GM12878 (cell line): ENCODE results near the gene RGSL1. TPM values are rescaled to one million over a fixed set of nuclear protein-coding genes. Genes with fewer than 3 reads are reported as not detected.

Experiments
- ATF2 ChIP-seq: IDR thresholded peaks from 2 replicates; pipeline ENCODE4 v1.6.1; 2012; ENCODE audit warnings: low read length, inconsistent platforms
- BCL11A ChIP-seq: IDR thresholded peaks from 2 replicates; pipeline ENCODE4 v1.6.1; 2011; ENCODE audit warnings: low read depth, low read length
- CBX3 ChIP-seq: fragments of 200-600 bp; sonication (generic); IDR thresholded peaks from 2 replicates; pipeline ENCODE4 v1.6.1; 2016; ENCODE audit warnings: low read depth, borderline replicate concordance
- CREM ChIP-seq: IDR thresholded peaks from 2 replicates; pipeline ENCODE4 v1.6.1; 2014; ENCODE audit warnings: antibody characterized with exemption, low read depth
- GABPA ChIP-seq: IDR thresholded peaks from 2 replicates; pipeline ENCODE4 v1.6.1; 2014; ENCODE audit warnings: antibody characterized with exemption, low read depth, mild to moderate bottlenecking, inconsistent platforms
- HSF1 ChIP-seq: fragments of 150-350 bp; IDR thresholded peaks from 2 replicates; pipeline ENCODE4 v1.6.1; 2014; ENCODE audit warnings: mild to moderate bottlenecking, low read depth, low read length
- LARP7 ChIP-seq: fragments of 450-650 bp; IDR thresholded peaks from 2 replicates; pipeline ENCODE4 v1.6.1; 2017; ENCODE audit warnings: mild to moderate bottlenecking
- MEF2B ChIP-seq: fragments of 450-650 bp; IDR thresholded peaks from 2 replicates; pipeline ENCODE4 v1.6.1; 2018; ENCODE audit warnings: mild to moderate bottlenecking, moderate library complexity; ENCODE audit not compliant: partially characterized antibody, poor library complexity, severe bottlenecking
- MYB ChIP-seq: fragments of 150-350 bp; IDR thresholded peaks from 2 replicates; pipeline ENCODE4 v1.6.1; 2014; ENCODE audit warnings: mild to moderate bottlenecking, low read depth, low read length, borderline replicate concordance
- NFXL1 ChIP-seq: fragments of 450-650 bp; IDR thresholded peaks from 2 replicates; pipeline ENCODE4 v1.6.1; 2017; ENCODE audit warnings: antibody characterized with exemption, mild to moderate bottlenecking, borderline replicate concordance
- NR2C1 ChIP-seq: fragments of 450-650 bp; IDR thresholded peaks from 2 replicates; pipeline ENCODE4 v1.6.1; 2017; ENCODE audit warnings: antibody characterized with exemption, mild to moderate bottlenecking, moderate library complexity
- NR2F1 ChIP-seq: fragments of 450-650 bp; conservative IDR thresholded peaks from 2 replicates; pipeline ENCODE4 v1.6.1; 2017; ENCODE audit warnings: mild to moderate bottlenecking
- PAX8 ChIP-seq: fragments of 450-650 bp; IDR thresholded peaks from 2 replicates; pipeline ENCODE4 v1.6.1; 2017; ENCODE audit warnings: mild to moderate bottlenecking, moderate library complexity
- RAD21 ChIP-seq: IDR thresholded peaks from 2 replicates; pipeline ENCODE4 v1.6.1; 2011; ENCODE audit warnings: mild to moderate bottlenecking, low read depth, low read length, moderate library complexity; ENCODE audit not compliant: insufficient read depth
- RELB ChIP-seq: fragments of 450-650 bp; IDR thresholded peaks from 2 replicates; pipeline ENCODE4 v1.6.1; 2017; ENCODE audit warnings: low read depth, mild to moderate bottlenecking, moderate library complexity
- SIX5 ChIP-seq: IDR thresholded peaks from 2 replicates; pipeline ENCODE4 v1.6.1; 2011; ENCODE audit warnings: mild to moderate bottlenecking, low read depth, low read length, moderate library complexity; ENCODE audit not compliant: severe bottlenecking
- SMC3 ChIP-seq: IDR thresholded peaks from 2 replicates; pipeline ENCODE4 v1.6.1; 2011; ENCODE audit warnings: low read length, improper control_type of control experiment, borderline replicate concordance
- SP1 ChIP-seq: IDR thresholded peaks from one replicate; pipeline ENCODE4 v1.6.1; 2011; ENCODE audit warnings: low read depth, low read length
- SPI1 ChIP-seq: IDR thresholded peaks from 2 replicates; pipeline ENCODE4 v1.6.1; 2011; ENCODE audit warnings: low read depth, mild to moderate bottlenecking, low read length, moderate library complexity, borderline replicate concordance; ENCODE audit not compliant: insufficient read depth
- STAT3 ChIP-seq: IDR thresholded peaks from 2 replicates; pipeline ENCODE4 v1.6.1; 2011; ENCODE audit warnings: low read depth, low read length, improper control_type of control experiment
- SUPT20H ChIP-seq: IDR thresholded peaks from 2 replicates; pipeline ENCODE4 v1.6.1; 2011; ENCODE audit warnings: low read depth, mild to moderate bottlenecking, low read length, moderate library complexity, borderline replicate concordance; ENCODE audit not compliant: control insufficient read depth
- ZNF384 ChIP-seq: IDR thresholded peaks from 2 replicates; pipeline ENCODE4 v1.6.1; 2012; ENCODE audit warnings: low read depth, mild to moderate bottlenecking, low read length, improper control_type of control experiment, borderline replicate concordance
- polyA plus RNA-seq, 11 experiments: library from polyadenylated mRNA; depleted of rRNA in 4 of 11; unstranded in 6 of 11; stranded (reverse) in 5 of 11; fragments of >200 nt; fragmentation: Nextera tagmentation in 4 of 11; fragmentation: Illumina TruSeq in 1 of 11; extraction: Ambion mirVana in 4 of 11; extraction: Trizol in 1 of 11; gene quantifications; 1 replicate in 1 of 11; 2 replicates in 10 of 11; pipeline versions ENCODE4 v1.2.1 to v1.2.3, GENCODE V29; 2011 to 2016; ENCODE audit warnings: inconsistent platforms in 2 of 11, missing spikeins in 2 of 11, low read depth in 1 of 11
- total RNA-seq, 4 experiments: library from RNA; depleted of rRNA in 3 of 4; stranded (reverse); fragments of >200 nt in 3 of 4; fragmentation: Illumina TruSeq in 1 of 4; extraction: Trizol in 1 of 4; gene quantifications; 2 replicates each; pipeline versions ENCODE4 v1.2.1 to v1.2.3, GENCODE V29; 2013 to 2021
- TF ChIP-seq, protein P1 (sequence below): IDR thresholded peaks from 2 replicates; pipeline ENCODE4 v1.6.1; 2011; ENCODE audit warnings: borderline replicate concordance, low read depth, mild to moderate bottlenecking, moderate library complexity, mixed read lengths, low read length; ENCODE audit not compliant: insufficient read depth; ENCODE audit errors: extremely low read length
- TF ChIP-seq, protein P2 (sequence below): IDR thresholded peaks from 2 replicates; pipeline ENCODE4 v1.6.1; 2012; ENCODE audit warnings: low read depth, low read length, improper control_type of control experiment

Gene RGSL1
- total and polyA plus RNA-seq, 10 of the 15 experiments (the other 5 are each of a cell fraction or from before 2014, with no cell fraction given): 0.05 to 0.28 (median 0.27) TPM; not detected in 5

DNA sequence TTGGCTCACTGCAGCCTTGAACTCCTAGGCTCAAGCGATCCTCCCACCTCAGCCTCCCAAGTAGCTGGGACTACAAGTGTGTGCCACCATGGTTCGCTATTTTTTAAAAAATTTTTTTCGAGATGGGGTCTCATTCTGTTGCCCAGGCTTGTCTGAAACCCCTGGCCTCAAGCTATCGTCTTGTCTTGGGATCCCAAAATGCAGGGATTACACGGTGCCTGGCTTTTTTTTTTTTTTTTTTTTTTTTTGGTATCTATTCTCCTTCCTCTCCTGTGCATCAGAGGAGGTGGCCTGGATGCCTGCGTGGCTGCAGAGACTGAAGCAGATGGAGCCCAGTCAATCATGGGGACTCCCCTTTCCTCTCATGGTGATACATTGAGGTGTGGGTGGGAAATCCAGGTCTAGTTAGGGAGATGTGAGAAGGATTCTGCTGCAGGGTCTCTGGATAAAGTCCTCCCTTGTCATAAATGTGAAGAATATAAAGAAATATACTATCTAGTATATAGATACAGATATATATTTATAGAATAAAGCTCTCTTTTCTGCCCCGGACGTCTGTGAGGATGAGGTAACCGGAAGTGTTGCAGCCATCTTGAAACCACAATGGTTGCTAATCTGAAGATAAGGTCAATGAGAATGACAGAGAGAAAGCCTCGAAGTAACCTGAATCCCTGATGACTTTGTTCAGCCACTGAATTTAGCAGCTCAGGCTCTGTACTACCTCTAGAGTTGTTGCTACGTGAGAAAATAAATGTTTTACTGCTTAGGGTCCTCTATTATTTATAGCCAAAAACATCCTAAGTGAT is 19.5 kb upstream of the RGSL1 start (continued):
- TF ChIP-seq RAD21 (no peak), CREM (peak; percentile 69; the same call in 1 of the 2 replicates), ATF2 (peak; percentile 90), BCL11A (peak; percentile 43; the same call in 1 of the 2 replicates), LARP7 (no peak), SP1 (no peak), SMC3 (no peak), MYB (no peak), NR2C1 (no peak), PAX8 (no peak), ZNF384 (peak; percentile 52; the same call in 1 of the 2 replicates), STAT3 (no peak), SPI1 (no peak), CBX3 (no peak), NR2F1 (peak; percentile 63), HSF1 (no peak), SIX5 (no peak), RELB (no peak), NFXL1 (no peak), GABPA (peak; percentile 65; the same call in 1 of the 2 replicates), MEF2B (no peak), SUPT20H (no peak)
- TF ChIP-seq, protein P1, sequence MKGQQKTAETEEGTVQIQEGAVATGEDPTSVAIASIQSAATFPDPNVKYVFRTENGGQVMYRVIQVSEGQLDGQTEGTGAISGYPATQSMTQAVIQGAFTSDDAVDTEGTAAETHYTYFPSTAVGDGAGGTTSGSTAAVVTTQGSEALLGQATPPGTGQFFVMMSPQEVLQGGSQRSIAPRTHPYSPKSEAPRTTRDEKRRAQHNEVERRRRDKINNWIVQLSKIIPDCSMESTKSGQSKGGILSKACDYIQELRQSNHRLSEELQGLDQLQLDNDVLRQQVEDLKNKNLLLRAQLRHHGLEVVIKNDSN: no peak
- TF ChIP-seq, protein P2, sequence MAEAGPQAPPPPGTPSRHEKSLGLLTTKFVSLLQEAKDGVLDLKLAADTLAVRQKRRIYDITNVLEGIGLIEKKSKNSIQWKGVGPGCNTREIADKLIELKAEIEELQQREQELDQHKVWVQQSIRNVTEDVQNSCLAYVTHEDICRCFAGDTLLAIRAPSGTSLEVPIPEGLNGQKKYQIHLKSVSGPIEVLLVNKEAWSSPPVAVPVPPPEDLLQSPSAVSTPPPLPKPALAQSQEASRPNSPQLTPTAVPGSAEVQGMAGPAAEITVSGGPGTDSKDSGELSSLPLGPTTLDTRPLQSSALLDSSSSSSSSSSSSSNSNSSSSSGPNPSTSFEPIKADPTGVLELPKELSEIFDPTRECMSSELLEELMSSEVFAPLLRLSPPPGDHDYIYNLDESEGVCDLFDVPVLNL: no peak
